NCI-H1436 (cell line): Measurements from ENCODE around the gene SMC2.

Experiments used
- DNase-seq: peaks from one replicate; lab custom pipeline; 2025; lab: John Stamatoyannopoulos, UW

Gene SMC2

DNA sequence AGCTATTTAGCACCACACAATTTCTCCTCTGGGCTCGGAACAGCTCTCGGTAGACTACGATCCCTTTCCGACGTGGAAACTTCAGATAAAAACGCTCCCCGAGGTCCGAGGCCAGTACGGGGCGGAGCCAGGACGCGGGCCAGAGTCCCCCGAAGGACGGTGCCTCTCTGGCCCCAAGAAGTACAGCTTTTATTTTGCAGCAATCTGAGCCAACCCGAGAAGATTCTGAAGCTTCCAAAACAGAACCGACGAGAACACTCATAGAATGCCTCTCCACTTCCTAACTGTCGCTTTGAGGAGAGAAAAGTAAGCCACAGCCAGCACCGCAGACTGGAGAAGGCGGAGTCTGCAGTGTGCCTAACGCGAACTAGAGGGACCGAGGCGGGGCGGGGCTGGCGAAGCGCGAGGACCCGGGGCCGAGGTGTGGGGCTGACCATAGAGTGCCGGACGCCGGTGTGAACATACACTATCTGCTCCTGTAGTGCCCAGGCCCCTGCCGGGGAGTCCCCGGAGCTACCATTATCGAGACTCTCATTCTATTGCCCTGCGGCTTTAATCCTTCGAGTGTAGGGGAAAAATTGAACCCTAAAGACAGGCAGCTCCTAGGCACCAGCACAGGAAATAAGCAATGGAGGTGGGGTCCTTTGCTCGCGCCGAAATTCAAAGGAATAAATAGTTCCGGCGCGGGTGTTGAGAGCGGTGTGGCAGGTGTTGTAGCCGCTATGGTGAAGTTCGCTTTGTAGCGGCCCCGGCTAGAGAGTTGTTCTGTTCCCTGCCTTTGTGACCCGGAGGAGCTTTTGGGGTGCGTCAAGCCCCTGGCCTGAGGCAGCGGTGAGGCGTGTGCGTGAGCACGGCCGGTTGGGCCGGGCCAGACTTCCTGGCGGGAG, at the start of gene SMC2:
SMC2 (plus strand) TSS at position 663 of the 887 bp plus-strand sequence. CDS start 1,076 bp downstream, outside the sequence.
- peak; percentile 90 for DNase-seq

GRCh38 chr9:104068546-104068945, 25.6 kb upstream of the SMC2 start:
- DNase-seq = no peak

GRCh38 chr9:104069288-104069687, 24.8 kb upstream of the SMC2 start:
- DNase-seq = no peak

DNA sequence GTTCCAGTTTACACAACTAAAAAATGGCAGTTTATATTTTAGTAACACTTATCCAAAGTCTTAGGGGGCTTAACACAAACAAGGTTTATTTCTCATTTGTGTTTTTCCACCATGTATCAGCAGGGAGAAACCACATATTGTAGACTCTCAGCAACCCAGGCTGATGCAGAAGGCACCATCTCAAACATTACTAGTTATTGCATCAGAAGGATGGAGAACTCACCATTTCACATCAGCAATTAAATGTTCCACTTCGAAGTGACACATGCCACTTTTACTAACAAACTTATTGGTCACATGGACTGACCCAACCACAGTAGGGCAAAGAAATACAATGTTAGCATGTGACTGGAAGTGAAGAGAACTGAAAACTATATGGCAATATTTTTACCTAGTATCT, 22.5 kb upstream of the SMC2 start:
- DNase-seq = no peak

- no peak for DNase-seq
Observed at GRCh38 chr9:104073098-104073769, 20.9 kb upstream of the SMC2 start.

GRCh38 chr9:104073770-104074133, 20.4 kb upstream of the SMC2 start:
- no peak for DNase-seq

DNA sequence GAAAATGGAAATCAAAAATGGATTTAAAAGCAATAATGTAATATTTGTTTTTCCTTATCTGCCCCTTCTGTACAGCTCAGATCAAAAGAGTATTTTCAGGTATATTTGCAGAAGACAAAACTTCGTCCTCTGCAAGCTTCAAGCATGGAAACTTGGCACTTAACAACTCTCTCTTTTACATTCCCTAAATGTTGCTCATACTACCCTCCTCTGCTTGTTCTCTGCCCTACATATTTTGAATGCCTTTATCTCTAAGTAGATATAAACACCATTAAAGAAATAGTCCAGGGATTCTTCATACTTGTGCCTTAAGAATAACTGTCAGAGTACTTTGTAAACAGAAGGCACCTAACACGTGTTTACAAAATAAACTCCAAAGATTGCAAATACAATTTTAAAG, 19.2 kb upstream of the SMC2 start:
- DNase-seq = no peak

GRCh38 chr9:104075801-104076753, 18.0 kb upstream of the SMC2 start:
- no peak for DNase-seq

GRCh38 chr9:104078596-104078995, 15.5 kb upstream of the SMC2 start:
- no peak for DNase-seq

- no peak for DNase-seq
Observed at GRCh38 chr9:104080983-104081382, 13.1 kb upstream of the SMC2 start.

GRCh38 chr9:104082168-104082567, 11.9 kb upstream of the SMC2 start:
- no peak for DNase-seq

DNA sequence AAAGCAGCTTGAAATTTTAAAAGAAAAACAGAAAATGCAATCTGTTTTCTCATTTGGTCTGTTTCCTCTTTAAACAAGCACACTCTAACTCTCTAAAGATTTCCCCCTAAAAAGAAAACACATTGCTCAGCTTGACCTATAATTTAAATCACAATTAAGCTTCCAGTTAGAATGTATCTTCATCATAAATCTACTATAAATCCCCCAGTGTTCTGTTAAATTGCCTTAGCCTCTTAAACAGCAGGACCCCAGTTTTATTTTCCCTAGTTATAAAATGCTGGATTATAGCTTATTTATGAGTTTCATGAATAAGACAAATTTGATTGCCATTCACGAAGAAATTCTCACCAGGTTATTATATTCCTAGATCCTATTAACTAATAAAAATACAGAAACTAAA, 8.6 kb upstream of the SMC2 start:
- no peak for DNase-seq

- no peak for DNase-seq
Observed at GRCh38 chr9:104087894-104088293, 6.2 kb upstream of the SMC2 start.

DNA sequence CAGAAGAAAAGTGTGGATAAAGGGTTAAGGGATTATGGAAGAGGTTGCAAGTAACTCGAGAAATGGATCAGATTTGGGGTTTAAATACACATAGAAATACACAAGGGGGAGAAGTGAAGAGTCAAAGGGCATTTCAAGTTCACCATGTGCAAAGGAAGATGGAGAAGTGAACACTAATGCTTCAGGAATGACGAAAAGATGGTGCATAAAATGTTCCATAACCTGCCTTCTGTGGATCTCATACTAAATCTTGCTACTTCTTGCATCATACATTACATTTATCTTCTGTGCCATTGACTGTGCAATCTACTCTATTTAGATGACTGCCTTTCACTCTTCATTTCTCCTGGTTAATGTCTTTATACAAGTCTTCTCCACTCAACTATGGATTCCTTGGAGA, 5.7 kb upstream of the SMC2 start:
- no peak for DNase-seq

GRCh38 chr9:104090578-104090977, 3.5 kb upstream of the SMC2 start:
- no peak for DNase-seq

DNA sequence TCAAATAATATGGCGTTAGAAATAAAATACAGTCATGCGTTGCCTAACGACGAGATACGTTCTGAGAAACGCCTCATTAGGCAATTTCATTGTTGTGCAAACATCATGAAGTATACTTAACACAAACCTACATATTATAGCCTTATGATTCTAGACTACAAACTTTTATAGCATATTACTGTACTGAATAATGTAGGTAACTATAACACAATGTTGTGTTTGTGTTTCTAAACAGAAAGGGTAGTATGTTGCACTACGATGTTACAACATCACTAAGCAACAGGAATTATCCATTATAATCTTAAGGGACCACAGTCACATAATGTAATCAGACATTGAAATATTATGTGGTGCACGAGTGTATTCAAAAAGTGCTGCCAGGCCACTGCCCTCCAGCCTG, 3.0 kb upstream of the SMC2 start:
- DNase-seq = peak; percentile 34

DNA sequence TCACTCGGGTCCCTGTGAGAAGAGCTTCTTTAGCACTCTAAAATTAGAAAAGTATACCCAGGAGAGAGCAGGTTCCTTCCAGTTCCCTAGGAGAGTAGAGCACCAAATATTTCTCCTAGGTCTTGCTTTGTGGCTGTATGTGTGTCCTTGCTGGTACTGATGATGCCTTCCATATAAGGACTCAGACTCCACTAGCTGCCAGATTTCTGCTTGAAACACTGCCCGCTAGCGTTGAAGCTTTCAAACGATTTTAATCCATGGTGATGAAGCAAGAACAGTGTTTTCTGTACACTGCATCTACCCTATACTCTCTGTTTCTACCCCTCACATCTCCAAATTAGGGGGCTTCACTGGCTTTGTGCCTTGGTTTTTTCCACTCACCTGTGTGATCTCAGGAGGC, 2.4 kb upstream of the SMC2 start:
- DNase-seq = peak; percentile 71

GRCh38 chr9:104092192-104092591, 1.9 kb upstream of the SMC2 start:
- DNase-seq = no peak

DNA sequence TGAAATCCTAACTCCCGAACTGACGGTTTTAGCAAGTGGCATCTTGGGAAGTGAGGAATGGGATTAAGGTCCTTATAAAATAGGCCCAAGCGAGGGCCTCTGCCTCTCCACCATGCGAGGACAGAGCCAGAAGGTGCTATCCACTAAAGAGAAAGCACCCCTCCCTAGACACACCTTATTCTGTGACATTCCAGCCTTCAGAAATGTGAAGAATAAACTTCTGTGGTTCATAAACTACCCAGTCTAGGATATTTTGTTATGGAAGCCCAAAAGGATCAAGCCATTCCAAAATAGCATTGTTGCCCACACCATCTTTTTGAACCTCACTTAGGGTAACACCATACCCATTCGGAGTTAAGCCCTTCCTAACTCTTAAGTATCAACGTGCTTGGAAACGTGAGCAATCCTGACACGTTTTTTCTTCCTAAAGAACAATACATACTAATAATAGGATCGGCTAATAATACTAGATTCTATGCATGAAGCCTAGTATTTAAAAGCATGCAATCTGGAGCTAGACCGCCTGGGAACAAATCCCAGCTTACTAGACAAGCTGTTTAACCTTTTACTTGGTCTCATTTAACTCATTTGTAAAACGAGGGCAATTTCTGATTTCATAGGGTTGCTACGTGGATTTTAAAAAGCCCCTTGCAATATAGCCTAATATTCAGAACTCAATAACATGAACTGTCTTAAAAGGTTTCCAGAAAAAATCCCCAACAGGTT, 1.1 kb upstream of the SMC2 start:
- no peak for DNase-seq

DNA sequence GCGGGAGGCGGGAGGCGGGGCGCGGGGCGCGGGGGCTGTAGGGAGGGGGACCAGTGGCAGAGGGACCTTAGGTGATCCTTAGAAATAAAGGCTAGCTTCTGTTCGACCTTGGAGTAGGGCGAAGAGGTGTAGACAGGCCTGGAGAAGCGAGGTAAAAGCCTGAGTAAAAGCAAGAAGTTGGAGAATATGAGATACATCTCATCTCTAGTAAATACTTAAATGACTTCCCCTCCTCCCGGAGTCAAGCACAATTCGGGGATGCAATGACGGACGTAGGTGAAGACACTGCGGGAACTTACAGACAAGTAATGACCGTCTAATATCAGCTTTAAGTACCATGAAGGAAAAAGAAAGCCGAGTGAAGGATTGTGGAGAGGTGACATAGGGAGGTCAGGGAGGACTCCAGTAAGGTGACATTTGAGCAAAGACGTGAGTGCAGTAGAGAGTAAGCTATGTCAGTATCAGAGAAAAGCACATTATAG, 466 bp downstream of the SMC2 start:
- no peak for DNase-seq

DNA sequence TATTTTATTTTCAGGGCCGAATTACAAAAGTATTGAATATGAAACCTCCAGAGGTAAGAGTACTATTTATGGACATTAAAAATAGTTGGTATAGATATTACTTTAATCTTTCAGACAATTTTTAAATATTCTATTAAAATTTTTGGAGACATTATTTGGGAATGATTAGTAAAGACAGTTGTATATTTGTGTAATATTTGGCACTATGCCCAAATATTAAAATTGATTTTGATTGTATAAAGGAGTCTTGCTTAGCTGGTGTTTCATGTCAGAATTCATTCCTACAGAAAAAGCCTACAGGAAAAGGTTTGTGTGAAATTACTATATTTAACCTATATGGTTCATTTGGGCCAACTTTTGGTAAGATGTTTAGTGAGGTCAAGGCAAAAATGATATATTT, 5.5 kb downstream of the SMC2 start:
- no peak for DNase-seq

GRCh38 chr9:104104360-104104759, 10.3 kb downstream of the SMC2 start:
- no peak for DNase-seq
